Measurements from ENCODE around the gene FEM1A.
A peak's percentile ranks its signal among the peaks of the same experiment; 100 is the strongest.
"Not testable (repeated sequence)": the region's sequence is repeated elsewhere in the genome, so short reads cannot be mapped to it uniquely, and the experiment has no call there.

Gene FEM1A

DNA sequence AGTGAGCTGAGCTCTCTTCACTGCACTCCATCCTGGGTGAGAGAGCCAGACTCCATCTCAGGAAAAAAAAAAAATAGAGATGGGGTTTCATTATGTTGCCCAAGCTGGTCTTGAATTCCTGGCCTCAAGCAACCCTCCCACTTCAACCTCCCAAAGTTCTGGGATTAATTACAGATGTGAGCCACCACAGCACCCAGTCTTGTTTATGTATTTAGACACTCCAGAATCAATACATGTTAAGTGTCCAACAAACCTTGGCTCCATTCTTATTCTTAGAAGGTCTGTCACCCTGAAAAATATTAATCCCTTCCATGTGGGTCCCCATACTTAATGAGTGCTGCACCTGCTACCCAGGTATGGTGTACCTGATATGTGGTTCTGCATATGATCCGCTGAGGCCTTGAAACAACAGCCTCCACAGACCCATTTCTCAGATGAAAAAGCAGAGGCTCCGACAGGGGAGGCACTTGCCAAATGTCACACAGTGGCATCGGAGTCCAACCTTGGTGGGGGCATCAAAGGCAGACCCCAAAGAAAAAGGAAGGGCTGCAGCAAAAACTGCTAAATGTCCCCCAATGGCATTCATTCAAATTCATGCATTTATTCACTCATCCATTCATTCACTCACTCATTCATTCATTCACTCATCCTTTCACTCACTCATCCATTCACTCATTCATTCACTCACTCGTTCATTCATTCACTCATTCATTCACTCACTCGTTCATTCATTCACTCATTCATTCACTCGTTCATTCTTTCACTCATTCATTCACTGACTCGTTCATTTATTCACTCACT is 23.3 kb downstream of the FEM1A start:
- no peak for DNase-seq

DNA sequence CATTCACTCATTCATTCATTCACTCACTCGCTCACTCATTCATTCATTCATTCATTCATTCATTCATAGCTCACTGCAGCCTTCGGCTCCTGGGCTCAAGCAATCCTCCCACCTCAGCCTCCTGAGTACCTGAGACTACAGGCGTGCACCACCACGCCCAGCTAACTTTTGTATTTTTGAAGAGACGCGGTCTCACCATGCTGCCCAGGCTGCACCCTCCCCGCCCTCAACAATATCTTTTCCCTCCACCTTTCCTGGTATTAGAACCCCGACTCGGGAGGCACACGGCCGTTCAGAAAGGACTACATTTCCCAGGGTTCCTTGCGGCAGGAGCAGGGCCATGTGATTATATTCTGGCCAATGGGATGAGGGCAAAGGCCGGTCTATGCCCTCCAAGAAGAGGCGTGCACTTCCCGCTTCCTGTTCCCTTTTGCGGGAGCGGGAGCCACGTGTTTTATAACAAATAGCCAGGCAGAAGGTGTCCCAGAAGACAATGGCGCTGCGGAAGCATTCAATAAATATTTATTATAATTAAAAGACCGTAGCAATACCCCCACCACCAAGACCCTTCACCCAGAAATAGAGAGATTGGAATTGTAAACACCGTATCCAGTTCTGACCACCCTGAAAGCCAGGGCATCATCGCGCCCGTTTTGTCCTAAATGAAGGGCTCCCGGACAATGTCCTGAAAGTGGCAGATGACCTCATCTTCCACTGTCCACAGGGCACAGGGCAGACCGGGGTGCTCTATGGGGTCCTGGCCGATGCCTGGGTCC is 24.1 kb downstream of the FEM1A start:
- DNase-seq, result peak; percentile 84 to 85

DNA sequence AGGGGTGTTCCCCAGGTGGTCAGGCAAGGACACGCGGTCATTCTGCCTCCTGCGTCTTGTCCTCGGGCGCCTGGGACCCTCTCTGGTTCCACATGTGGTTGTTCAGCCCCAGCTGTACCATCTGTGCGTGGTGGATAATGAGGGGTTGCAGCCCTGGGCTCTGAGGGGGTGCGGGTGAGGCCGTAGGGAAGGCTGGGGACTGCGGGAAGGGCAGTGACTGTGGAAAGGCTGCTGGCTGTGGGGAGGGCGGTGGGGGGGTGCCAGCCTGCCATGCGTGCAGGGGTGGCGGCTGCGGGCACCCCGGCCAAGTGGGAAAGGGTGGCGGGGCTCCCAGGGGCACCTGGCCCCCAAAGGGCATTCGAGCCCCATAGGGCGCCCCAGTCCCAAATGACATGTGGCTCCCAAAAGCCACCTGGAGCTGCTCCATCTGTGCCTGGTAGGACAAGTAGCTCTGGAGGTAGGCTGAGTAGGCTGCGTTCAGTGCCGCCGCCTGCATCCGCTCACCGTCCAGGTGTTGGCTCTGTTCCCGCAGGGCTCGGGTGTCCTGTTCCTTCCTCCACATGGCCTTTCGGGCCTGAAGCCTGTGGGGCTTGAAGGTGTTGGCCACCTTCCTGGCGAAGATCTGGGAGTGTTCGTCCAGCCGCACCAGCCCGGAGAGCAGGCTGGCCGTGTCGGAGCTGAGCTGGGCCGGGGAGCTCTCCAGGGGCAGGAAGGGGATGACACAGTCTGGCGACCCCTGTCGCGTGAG is 24.8 kb downstream of the FEM1A start:
- no peak for DNase-seq

DNA sequence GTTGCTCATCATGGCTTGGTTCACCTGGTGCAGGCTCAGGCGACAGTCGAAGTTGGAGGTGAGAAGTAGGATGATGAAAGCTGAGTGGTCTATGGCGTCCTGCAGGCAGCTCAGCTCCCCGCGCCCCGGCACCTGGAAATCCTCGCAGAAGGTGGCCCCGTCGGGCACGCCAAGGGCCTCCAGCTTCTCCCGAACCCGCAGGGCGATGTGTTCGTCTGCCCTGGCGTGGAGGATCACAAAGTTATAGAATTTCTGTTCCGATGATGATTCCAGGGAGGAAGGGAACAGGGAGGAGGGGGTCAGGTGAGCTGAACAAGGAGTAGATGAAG is 25.4 kb downstream of the FEM1A start:
- DNase-seq, result no peak

DNA sequence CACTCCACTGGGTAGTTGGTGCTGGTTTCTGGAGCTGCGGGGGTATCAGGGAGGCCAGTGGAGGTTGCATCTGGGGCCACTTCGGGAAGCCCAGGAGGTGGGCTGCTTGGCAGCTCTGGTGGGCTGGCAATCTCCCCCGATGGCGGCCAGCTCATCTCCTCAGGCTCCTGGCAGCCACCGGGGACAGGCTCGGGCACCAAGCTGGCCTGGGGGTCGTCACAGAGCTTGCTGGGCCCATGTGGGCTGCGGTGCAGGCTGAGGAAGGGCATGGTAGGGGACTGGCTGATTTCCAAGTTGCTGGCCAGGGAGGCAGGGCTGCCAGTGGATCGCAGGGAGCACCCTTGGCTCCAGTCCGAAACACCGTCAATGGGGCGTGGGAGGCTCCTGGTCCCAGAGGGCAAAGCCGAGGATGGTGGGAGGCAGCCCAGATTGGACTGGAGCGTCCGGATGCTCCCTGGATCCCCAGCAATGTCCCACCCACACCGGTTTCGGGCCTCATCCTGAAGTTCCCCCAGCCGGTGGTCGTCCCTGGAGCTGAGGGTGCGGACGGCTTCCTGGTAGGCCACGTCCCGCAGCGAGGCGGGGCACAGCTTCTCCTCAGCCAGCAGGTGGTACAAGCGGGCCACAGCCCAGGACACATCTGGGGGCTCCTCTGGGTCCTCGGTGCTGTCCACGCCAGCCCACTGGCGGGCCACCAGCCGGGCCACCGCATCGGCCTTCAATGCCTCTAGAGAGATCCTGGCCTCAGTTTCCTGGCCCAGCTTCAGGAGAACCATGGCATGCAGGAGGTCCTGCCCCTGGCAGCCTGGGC is 26.1 kb downstream of the FEM1A start:
- no peak for DNase-seq

DNA sequence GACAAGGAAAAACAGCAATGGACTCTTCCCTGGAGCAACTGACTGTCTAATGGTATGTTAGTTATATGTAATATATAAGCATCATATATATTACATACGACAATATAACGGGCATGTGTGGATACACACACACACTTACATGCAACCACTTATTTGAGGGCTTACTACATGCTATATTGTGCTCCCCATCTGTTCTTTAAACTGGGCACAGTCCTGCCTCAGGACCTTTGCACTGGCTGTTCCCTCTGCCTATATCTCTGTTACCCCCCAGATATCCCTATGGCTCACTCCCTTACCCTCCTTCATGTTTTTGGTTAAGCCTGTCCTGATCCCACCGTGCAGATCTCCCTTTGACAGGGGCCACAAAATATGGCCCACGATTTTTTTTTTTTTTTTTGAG is 29.7 kb downstream of the FEM1A start:
- DNase-seq, result no peak

DNA sequence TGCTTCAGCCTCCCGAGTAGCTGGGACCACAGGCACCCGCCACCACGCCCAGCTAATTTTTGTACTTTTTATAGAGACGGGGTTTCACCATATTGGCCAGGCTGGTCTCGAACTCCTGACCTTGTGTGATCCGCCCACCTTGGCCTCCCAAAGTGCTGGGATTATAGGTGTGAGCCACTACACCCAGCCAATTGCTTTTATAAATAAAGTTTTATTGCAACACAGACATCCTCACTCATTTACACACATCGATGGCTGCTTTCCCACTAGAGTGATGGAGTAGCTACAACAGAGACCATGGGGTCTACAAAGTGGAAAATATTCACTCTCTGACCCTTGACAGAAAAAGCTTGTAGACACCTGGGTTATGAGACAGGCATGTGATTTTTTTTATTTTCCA is 30.8 kb downstream of the FEM1A start:
- not testable (repeated sequence) for DNase-seq

DNA sequence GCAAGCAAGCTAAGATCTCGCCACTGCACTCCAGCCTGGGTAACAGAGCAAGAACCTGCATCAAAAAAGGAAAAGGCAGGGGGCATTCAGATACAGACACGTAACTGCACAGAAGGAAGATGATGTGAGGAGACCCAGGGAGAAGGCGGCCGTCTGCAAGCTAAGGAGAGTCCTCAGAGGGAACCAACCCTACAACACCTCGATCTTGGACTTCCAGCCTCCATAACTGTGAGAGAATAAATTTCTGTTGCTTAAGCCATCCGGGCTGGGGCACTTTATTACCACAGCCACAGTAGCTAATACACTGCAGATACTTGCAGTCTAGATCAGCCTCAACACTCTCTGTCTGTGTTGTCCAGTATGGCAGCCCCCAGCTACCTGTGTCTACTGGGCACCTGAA is 32.0 kb downstream of the FEM1A start:
- DNase-seq, result no peak

DNA sequence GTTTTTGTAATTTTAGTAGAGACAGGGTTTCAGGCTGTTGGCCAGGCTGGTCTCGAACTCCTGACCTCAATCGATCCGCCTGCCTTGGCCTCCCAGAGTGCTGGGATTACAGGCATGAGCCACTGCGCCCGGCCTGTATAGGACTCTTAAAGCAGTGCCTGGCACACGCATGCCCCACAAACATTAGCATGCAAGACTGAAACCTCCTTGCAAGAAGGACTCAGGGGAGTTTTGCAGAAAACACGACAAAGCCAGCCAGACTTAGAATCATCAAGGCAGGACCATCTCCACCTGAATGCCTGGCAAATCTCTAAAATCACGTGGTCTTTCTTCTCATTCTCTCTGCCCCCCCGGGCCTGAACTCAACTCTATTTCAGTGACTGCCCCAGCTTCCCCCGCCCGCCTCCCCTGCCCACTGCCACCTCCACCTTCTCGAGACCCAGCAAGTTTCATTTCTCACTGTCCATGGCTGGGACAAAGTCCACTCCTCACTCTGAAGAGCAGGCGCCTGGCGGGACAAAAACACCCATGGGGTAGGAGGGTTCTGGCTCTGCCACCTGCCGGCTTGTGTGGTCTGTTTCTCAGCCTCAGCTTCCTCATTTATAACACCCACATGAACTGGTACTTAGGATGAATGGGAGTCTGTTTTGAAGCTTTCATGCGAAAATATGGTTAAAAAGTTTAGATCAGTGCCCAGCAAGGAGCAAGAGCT is 37.6 kb downstream of the FEM1A start:
- no peak for DNase-seq

DNA sequence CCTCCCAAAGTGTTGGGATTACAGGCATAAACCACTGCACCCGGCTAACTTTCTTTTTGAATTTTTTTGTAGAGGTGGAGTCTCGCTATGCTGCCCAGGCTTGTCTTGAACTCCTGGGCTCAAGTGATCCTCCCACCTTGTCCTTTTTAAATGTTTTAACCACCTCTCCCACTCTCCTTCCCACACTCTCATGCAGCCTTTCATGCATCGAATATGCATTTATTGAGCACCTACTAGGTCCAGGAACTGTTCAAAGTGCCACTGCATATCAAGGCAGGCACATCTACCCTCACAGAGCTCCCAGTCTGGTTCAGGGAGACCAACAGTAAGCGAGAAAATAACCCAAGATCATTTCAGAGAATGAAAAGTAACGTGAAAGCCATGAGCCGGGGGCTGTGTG is 38.8 kb downstream of the FEM1A start:
- no peak for DNase-seq

DNA sequence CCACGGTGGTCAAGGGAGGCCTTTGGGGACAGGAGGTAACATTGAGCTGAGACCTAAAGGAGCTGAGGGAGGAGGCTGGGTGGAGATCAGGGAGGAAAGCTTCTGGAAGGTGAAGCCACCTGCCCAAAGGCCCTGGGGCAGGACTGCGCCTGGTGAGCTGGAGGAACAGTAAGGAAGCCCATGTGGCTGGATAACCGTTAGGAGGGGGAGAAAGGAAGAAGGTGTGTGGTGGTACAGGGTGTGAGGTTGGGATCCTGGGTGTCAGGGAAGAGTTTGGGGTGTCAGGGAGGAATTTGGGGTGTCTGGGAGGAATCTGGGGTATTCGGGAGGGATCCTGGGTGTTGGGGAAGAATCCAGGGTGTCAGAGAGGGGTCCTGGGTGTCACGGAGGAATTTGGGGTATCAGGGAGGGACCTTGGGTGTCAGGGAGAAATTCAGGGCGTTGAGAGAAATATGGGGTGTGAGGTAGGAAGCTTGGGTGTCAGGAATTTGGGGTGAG is 39.3 kb downstream of the FEM1A start:
- no peak for DNase-seq

DNA sequence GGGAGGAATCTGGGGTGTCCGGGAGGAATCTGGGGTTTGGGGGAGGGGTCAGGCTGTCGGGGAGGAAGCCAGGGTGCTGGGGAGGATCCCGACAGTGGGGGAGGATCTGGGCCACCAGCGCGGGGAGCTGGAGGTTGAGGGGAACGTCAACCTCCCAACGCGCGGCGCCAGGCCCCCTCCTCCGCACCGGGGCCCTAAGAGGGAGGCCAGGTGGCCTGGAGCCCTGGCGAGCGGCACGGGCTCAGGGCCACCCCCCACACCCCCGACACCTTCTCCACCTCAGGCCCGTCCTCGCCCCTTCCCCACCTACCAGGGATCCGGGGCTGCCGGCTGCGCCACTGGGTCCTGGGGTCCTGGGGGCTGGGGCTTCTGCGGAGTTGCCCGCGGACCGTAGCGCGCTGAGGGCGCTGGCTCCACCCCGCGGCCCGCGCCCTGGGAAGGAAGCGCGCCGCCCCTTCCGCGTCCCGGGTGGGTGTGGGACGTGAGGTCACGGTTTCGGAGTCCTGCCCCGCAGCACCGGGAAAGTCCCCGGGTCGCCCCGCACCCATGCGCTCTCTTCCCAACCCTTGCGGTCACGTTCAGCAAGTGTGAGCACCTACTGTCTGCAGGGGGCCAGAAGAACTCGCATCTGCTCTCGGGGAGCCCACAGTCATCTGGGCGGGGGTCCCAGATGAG is 39.9 kb downstream of the FEM1A start, which contains the start of gene TICAM1:
TSS of gene TICAM1 (minus strand) at position 409 of the 675 bp plus-strand sequence. CDS start 13,335 bp downstream, outside the sequence.
- DNase-seq, result peak; percentile 82 to 87

DNA sequence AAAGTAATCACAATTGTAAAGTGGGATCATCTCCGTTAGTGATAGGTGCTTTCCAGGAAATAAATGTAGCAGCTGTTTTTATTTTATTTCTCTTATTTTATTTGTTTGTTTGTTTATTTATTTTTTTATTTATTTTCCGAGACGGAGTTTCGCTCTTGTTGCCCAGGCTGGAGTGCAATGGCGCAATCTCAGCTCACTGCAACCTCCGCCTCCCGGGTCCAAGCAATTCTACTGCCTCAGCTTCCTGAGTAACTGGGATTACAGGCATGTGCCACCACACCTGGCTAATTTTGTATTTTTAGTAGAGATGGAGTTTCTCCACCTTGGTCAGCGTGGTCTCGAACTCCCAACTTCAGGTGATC is 40.4 kb downstream of the FEM1A start:
- DNase-seq, result not testable (repeated sequence)

DNA sequence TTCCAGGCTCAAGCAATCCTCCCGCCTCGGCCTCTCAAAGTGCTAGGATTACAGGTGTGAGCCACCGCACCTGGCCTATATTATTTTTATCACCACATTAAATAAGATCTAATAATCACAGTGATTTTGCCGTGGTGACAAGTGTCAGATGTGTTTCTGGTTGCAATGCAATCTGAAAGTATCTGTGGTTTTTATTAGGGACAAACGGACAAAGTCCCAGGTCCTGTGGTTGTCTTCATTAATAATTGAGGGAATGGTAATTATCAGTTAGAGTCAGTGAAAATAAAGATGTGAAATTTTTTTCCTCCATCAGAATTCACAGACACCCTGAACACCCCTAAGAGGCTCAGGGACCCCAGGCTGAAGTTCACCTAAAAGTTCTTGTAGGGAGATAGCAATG is 41.2 kb downstream of the FEM1A start:
- DNase-seq, result no peak

DNA sequence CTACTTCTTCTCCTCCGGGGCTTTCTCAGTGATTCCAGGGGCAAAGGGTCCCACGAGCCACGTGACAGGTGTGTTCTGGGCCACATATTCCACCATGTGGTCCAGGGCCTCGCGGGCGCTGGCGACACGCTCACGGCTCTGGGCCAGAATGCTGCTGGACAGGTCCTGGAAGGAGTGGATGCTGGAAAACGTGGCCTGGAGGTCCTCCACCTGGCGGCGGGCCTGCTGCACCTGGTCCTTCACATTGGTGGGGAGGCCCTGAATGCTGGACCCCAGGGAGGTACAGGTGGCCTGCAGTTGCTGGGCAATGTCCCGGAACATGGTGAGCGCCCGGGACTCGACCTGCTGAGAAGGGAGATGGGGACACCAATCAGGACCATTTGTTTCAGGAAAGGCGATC is 47.7 kb downstream of the FEM1A start:
- DNase-seq, result no peak

DNA sequence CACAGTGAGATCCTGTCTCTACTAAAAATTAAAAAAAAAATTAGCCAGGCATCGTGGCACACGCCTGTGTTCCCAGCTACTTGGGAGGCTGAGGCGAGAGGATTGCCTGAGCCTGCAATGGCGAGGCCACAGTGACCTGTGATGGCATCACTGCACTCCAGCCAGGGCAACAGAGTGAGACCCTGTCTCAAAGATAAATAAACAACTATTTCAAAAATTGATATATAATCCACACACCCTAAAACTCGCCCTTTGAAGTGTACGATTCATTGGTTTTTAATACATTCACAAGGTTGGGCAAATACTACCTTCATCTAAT is 52.1 kb downstream of the FEM1A start:
- DNase-seq, result no peak

DNA sequence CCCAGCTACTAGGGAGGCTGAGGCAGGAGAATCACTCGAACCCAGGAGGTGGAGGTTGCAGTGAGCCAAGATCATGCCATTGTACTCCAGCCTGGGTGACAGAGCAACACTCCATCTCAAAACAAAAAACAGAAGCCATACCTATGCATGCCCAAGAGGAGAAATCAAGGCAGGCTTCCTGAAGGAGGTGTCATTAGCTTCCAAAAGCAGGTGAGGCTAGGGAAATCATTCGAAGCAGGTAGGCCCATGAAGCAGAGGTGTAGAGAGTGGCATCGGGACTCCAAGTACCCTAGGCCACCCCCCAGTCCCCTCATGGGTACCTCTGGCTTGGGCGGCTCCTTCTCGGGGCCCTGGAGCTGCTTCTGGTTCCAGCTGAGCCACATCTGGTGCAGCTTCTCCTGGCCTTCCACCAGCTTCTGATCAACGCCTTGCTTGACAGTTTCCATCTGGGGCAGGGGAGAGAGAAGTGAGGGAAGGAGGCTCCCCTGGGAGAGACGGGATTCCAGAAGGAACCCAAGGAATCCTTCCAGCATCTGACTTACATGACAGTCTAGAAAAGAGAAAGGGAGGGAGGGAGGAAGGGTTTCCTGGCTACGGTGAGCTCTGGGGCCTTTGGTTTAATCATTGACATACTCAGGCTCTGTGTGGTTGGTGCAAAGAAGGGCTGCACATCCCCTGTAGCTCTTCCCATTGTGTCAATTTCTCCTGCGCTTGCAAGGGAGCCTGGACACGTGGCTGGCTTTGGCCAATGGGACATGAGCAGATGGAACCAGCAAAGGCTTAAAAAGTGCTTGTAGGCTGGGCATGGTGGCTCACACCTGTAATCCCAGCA is 53.0 kb downstream of the FEM1A start:
- no peak for DNase-seq

DNA sequence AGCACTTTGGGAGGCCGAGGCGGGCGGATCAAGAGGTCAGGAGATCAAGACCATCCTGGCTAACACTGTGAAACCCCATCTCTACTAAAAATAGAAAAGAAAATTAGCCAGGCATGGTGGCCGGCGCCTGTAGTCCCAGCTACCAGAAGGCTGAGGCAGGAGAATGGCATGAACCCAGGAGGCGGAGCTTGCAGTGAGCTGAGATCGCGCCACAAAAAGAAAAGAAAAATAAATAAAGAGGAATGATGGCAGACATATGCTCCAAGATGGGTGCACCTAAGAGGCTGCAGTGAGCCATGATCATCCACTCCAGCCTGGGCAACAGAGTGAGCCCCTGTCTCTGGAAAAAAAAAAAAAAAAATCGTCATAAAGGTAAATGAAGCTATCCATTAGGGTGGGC is 54.4 kb downstream of the FEM1A start:
- not testable (repeated sequence) for DNase-seq

DNA sequence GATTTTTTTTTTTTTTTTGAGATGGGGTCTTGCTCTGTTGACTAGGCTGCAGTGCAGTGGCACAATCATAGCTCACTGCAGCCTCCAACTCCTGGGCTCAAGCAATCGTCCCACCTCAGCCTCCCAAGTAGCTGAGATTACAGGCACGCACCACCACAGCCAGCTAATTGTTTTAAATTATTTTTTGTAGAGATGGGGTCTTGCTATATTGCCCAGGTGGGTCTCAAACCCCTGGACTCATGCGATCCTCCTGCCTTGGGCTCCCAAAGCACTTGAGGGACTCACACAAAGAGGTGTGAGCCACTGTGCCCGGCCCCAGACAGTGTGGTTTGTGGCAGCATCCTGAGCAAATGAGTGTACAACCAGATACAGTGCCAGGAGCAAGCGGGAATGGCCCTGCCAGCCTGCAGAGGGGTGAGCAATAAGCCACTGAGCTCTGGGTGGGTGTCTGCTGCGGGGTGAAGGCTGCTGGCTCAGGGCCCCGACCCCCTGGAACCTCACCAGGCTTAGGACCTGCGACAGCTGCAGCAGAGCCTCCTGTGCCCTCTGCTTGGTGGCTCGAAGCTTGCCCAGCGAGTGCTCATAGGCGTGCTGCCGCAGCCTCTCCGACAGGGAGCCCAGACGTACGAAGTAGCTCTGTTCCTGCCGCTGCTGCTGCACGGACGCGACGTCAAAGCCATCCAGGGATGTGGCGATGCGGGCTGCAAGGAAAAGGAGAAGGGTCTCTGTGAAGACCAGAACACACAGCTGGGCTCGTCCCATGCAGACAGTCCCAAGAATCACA is 55.8 kb downstream of the FEM1A start:
- DNase-seq, result no peak

DNA sequence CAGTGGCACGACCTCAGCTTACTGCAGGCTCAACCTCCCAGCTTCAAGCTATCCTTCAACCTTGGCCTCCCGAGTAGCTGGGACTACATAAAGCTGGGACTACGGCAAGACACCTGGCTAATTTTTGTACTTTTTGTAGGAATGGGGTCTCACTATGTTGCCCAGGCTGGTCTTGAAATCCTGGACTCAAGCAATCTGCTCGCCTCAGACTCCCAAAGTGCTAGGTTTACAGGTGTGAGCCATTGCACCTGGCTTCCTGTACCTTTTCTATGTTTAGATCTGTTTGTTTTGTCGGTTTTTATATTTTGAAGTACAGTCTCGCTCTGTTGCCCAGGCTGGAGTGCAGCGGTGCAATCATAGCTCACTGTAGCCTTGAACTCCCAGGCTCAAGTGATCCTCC is 57.5 kb downstream of the FEM1A start:
- no peak for DNase-seq

Data from activated T-cell treated with anti-CD3 and anti-CD28 coated beads, Interleukin-2, amount 50 U/mL, for 48 hours (primary cell).